ENCODE measurements around the gene RNASEH2C. TPM values are rescaled to one million over a fixed set of nuclear protein-coding genes. Genes with fewer than 3 reads are reported as not detected.

RNASEH2C gene
- total and polyA plus RNA-seq, 8 donors = 16.1 to 49.3 (median 23.2) TPM

GRCh38 chr11:65672982-65673381, 47.6 kb downstream of the RNASEH2C start:
- WGBS, 2 donors = 73 to 92% methylated on average over 1 of the region's 2 CpGs
- Histone ChIP-seq H3K27ac (no peak overlapping the region), H3K9me3 (no peaks in the 10 kb centered on the region), H3K4me3 (no peak overlapping the region), H3K4me1 (no peaks in the 10 kb centered on the region), H3K36me3 (no peaks in the 10 kb centered on the region), H3K27me3 (no peaks in the 10 kb centered on the region)
- ATAC-seq (no peak), DNase-seq (no peak), FAIRE-seq (no peak)
- intact Hi-C loops (cut with DNase I) = no loop called here
- TF ChIP-seq CTCF (IDR thresholded peaks at IDR 0.05) = no peak

- FAIRE-seq (no peak), ATAC-seq (no peak)
- H3K4me3 ChIP-seq = no peak overlapping the region
These were observed 48.3 kb downstream of the RNASEH2C start for GRCh38 chr11:65672180-65672860.

More at GRCh38 chr11:65672180-65672860, 48.3 kb downstream of the RNASEH2C start:
- no peaks in the 10 kb centered on the region for H3K36me3 ChIP-seq
- TF ChIP-seq CTCF (IDR thresholded peaks at IDR 0.05) = no peak
- H3K4me1 ChIP-seq = no peaks in the 10 kb centered on the region
- H3K27ac ChIP-seq = no peak overlapping the region
- intact Hi-C loops (cut with DNase I) = no loop called here
- no peaks in the 10 kb centered on the region for H3K27me3 ChIP-seq
- no peak for DNase-seq
- H3K9me3 ChIP-seq = no peaks in the 10 kb centered on the region

Other genes starting within 250 kb of the RNASEH2C start
- gene MALAT1, start 221.8 kb downstream of the RNASEH2C start, total RNA-seq = 1,000 to 10,000 TPM; 2,360 to 5,615 (median 3,481) TPM
- gene MALAT1, start 221.8 kb downstream of the RNASEH2C start, polyA plus RNA-seq = 1,000 to 10,000 TPM in 1 of 2 donors, 100 to 1,000 TPM in 1; 251 to 2,313 TPM
- gene SCYL1, start 195.7 kb downstream of the RNASEH2C start, total RNA-seq = 10 to 100 TPM; 40.1 to 49.4 (median 41.2) TPM
- 10 to 100 TPM; 68.9 to 83.9 TPM for gene SCYL1, start 195.7 kb downstream of the RNASEH2C start, polyA plus RNA-seq
- gene LTBP3, start 162.4 kb downstream of the RNASEH2C start, total RNA-seq = 100 to 1,000 TPM in 1 of 6 donors, 10 to 100 TPM in 5; 44.7 to 119 (median 63.4) TPM
- gene LTBP3, start 162.4 kb downstream of the RNASEH2C start, polyA plus RNA-seq = 100 to 1,000 TPM; 118 to 151 TPM
- 10 to 100 TPM; 17.8 to 29.1 (median 20.1) TPM for gene ZNRD2, start 150.3 kb downstream of the RNASEH2C start, total RNA-seq
- gene ZNRD2, start 150.3 kb downstream of the RNASEH2C start, polyA plus RNA-seq = 10 to 100 TPM; 32.5 to 34.8 TPM
- 10 to 100 TPM; 22.7 to 45.9 (median 28.6) TPM for gene FAM89B, start 148.3 kb downstream of the RNASEH2C start, total RNA-seq
- 10 to 100 TPM; 37.3 to 49.1 TPM for gene FAM89B, start 148.3 kb downstream of the RNASEH2C start, polyA plus RNA-seq
- 10 to 100 TPM in 4 of 6 donors, 1 to 10 TPM in 2; 6.5 to 26.2 (median 11.2) TPM for gene EHBP1L1, start 144.7 kb downstream of the RNASEH2C start, total RNA-seq
- gene EHBP1L1, start 144.7 kb downstream of the RNASEH2C start, polyA plus RNA-seq = 10 to 100 TPM; 25.0 to 34.2 TPM
- under 1 TPM in 3 of 6 donors, not detected in 3; 0.19 to 0.84 (median 0.28) TPM for gene KCNK7, start 125.0 kb downstream of the RNASEH2C start, total RNA-seq
- gene KCNK7, start 125.0 kb downstream of the RNASEH2C start, polyA plus RNA-seq = 1 to 10 TPM in 1 of 2 donors, under 1 TPM in 1; 0.91 to 1.6 TPM
- gene MAP3K11, start 106.6 kb downstream of the RNASEH2C start, total RNA-seq = 10 to 100 TPM; 23.2 to 40.6 (median 26.7) TPM
- 10 to 100 TPM; 75.5 to 84.7 TPM for gene MAP3K11, start 106.6 kb downstream of the RNASEH2C start, polyA plus RNA-seq
- 10 to 100 TPM; 13.5 to 21.5 (median 17.3) TPM for gene PCNX3, start 105.0 kb downstream of the RNASEH2C start, total RNA-seq
- 10 to 100 TPM; 21.7 to 26.3 TPM for gene PCNX3, start 105.0 kb downstream of the RNASEH2C start, polyA plus RNA-seq
- gene SIPA1, start 82.7 kb downstream of the RNASEH2C start, total RNA-seq = 10 to 100 TPM; 11.2 to 38.2 (median 21.2) TPM
- gene SIPA1, start 82.7 kb downstream of the RNASEH2C start, polyA plus RNA-seq = 10 to 100 TPM; 42.3 to 52.2 TPM
- gene RELA, start 57.9 kb downstream of the RNASEH2C start, total RNA-seq = 10 to 100 TPM; 29.8 to 42.2 (median 34.6) TPM
- 10 to 100 TPM; 37.3 to 46.6 TPM for gene RELA, start 57.9 kb downstream of the RNASEH2C start, polyA plus RNA-seq
- 10 to 100 TPM; 26.5 to 39.8 (median 35.0) TPM for gene KAT5, start 8.5 kb downstream of the RNASEH2C start, total RNA-seq
- gene KAT5, start 8.5 kb downstream of the RNASEH2C start, polyA plus RNA-seq = 10 to 100 TPM; 79.6 to 99.6 TPM
- gene AP5B1, start 60.2 kb upstream of the RNASEH2C start, total RNA-seq = 10 to 100 TPM; 10.2 to 12.7 (median 11.5) TPM
- gene AP5B1, start 60.2 kb upstream of the RNASEH2C start, polyA plus RNA-seq = 10 to 100 TPM in 1 of 2 donors, 1 to 10 TPM in 1; 4.2 to 10.4 TPM
- 1 to 10 TPM; 1.1 to 5.6 (median 1.8) TPM for gene OVOL1, start 66.3 kb upstream of the RNASEH2C start, total RNA-seq
- 1 to 10 TPM; 1.9 TPM for gene OVOL1, start 66.3 kb upstream of the RNASEH2C start, polyA plus RNA-seq
- under 1 TPM in 4 of 6 donors, not detected in 2; 0.12 to 0.75 (median 0.43) TPM for gene SNX32, start 113.2 kb upstream of the RNASEH2C start, total RNA-seq
- gene SNX32, start 113.2 kb upstream of the RNASEH2C start, polyA plus RNA-seq = under 1 TPM; 0.23 to 0.30 TPM
- gene CFL1, start 137.4 kb upstream of the RNASEH2C start, total RNA-seq = 100 to 1,000 TPM in 4 of 6 donors, 10 to 100 TPM in 2; 87.8 to 311 (median 148) TPM
- gene CFL1, start 137.4 kb upstream of the RNASEH2C start, polyA plus RNA-seq = 100 to 1,000 TPM; 164 to 231 TPM
- 10 to 100 TPM; 12.7 to 29.5 (median 18.0) TPM for gene MUS81, start 139.6 kb upstream of the RNASEH2C start, total RNA-seq
- gene MUS81, start 139.6 kb upstream of the RNASEH2C start, polyA plus RNA-seq = 10 to 100 TPM; 60.7 to 62.6 TPM
- 10 to 100 TPM; 11.3 to 40.6 (median 14.9) TPM for gene EFEMP2, start 152.0 kb upstream of the RNASEH2C start, total RNA-seq
- 10 to 100 TPM; 38.3 to 51.0 TPM for gene EFEMP2, start 152.0 kb upstream of the RNASEH2C start, polyA plus RNA-seq
- under 1 TPM in 5 of 6 donors, not detected in 1; 0.14 to 0.72 (median 0.46) TPM for gene CTSW, start 159.0 kb upstream of the RNASEH2C start, total RNA-seq
- gene CTSW, start 159.0 kb upstream of the RNASEH2C start, polyA plus RNA-seq = under 1 TPM; 0.31 to 0.65 TPM
- 10 to 100 TPM; 18.0 to 28.5 (median 22.7) TPM for gene FIBP, start 167.7 kb upstream of the RNASEH2C start, total RNA-seq
- 10 to 100 TPM; 35.0 to 56.2 TPM for gene FIBP, start 167.7 kb upstream of the RNASEH2C start, polyA plus RNA-seq
- 10 to 100 TPM in 3 of 6 donors, 1 to 10 TPM in 3; 7.7 to 18.9 (median 10.1) TPM for gene CCDC85B, start 169.9 kb upstream of the RNASEH2C start, total RNA-seq
- 10 to 100 TPM; 13.8 to 22.4 TPM for gene CCDC85B, start 169.9 kb upstream of the RNASEH2C start, polyA plus RNA-seq
- 1 to 10 TPM in 1 of 6 donors, under 1 TPM in 5; 0.19 to 1.2 (median 0.45) TPM for gene FOSL1, start 179.6 kb upstream of the RNASEH2C start, total RNA-seq
- 1 to 10 TPM; 2.2 to 4.3 TPM for gene FOSL1, start 179.6 kb upstream of the RNASEH2C start, polyA plus RNA-seq
- 10 to 100 TPM; 10.2 to 19.4 (median 13.4) TPM for gene C11orf68, start 198.3 kb upstream of the RNASEH2C start, total RNA-seq
- 10 to 100 TPM; 14.3 to 20.8 TPM for gene C11orf68, start 198.3 kb upstream of the RNASEH2C start, polyA plus RNA-seq
- 10 to 100 TPM; 20.4 to 31.7 (median 25.1) TPM for gene DRAP1, start 198.6 kb upstream of the RNASEH2C start, total RNA-seq
- gene DRAP1, start 198.6 kb upstream of the RNASEH2C start, polyA plus RNA-seq = 10 to 100 TPM; 58.5 to 58.8 TPM
- under 1 TPM in 1 of 6 donors, not detected in 5; 0.19 TPM for gene TSGA10IP, start 224.7 kb upstream of the RNASEH2C start, total RNA-seq
- not detected for gene TSGA10IP, start 224.7 kb upstream of the RNASEH2C start, polyA plus RNA-seq
- gene SART1, start 240.9 kb upstream of the RNASEH2C start, total RNA-seq = 10 to 100 TPM; 19.2 to 28.2 (median 22.0) TPM
- 10 to 100 TPM; 73.9 to 98.5 TPM for gene SART1, start 240.9 kb upstream of the RNASEH2C start, polyA plus RNA-seq